ENCODE data around the gene SUSD5.

DNA sequence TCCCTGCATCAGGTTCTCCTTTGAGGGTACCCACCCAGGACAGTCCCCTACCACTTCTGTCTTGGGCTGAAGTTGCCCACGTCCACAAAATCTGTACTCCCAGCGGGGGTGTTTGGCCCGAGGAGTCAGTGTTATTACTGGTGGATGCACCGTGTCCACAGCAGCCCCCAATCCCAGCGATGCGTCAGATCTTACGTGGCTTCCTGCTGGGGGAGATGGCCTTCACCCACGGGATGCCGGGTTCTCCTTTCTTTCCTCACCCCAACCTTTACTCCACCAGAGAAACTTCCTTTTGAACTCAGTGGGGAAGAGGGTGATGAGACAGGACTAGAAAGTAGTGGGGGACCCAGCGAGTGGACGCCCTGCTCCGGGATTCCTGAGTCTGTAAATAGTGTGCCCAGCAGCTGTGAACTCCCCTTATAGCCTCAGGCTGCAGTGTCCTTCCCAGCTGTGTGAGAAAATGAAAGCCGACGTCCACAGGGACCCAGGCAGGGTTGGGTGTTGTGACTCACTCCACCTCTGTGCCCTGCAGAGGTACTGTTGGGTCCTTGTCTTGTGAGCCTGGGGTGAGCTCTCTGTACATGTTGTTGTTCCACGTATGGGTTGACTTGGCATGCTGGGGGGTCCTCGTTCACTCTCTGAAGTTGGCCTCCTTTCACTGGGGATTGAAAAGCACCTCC lies 73.2 kb downstream of the SUSD5 start:
- TF ChIP-seq POLR2A (IDR thresholded peaks at IDR 0.05) (no peak), CTCF (IDR thresholded peaks at IDR 0.05) (no peak)
